Hypothalamus (tissue), 51 donors: ENCODE results near the gene ARHGAP28.

Experiments used
- DNase-seq, 51 donors: peaks; one replicate each; lab custom pipeline; 2025; lab: John Stamatoyannopoulos, UW

ARHGAP28 gene

DNA sequence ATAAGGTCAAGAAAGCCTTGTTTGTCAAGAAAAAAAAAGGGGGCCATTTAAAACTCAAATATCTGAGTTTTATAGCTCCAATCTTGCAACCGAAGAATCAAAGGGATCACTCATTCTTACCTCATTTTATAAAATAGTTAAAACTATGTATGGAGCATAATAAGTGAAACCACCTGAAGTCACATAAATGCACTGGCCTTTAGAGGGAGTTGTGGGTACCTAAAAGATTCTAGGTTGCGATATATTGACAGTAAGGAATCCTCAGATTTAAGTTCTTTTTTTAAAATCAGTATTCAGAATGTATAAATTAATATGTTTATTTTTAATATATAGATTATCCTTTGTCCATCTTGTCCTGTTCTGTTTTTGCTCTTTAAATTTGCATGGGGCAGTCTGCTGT is 3.4 kb downstream of the ARHGAP28 start:
- DNase-seq: no peak

DNA sequence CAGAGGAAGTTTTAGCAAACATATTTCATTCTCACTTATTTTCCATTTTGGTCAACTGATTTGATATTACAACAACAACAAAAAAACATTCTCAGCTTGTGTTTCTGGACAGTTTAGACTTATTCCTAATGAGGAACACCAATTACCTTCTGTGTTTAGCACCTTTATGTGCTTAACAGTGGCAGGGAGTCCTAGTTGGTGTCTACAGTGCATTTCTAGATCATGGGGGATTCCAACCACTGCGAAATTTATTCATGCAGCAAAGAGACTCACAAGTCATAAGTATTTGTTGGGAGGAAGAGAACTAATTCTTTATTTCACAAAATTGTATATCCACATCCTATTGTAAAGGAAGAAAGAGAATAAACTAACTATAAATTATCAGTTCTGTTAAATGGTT is 4.2 kb downstream of the ARHGAP28 start:
- DNase-seq: no peak

DNA sequence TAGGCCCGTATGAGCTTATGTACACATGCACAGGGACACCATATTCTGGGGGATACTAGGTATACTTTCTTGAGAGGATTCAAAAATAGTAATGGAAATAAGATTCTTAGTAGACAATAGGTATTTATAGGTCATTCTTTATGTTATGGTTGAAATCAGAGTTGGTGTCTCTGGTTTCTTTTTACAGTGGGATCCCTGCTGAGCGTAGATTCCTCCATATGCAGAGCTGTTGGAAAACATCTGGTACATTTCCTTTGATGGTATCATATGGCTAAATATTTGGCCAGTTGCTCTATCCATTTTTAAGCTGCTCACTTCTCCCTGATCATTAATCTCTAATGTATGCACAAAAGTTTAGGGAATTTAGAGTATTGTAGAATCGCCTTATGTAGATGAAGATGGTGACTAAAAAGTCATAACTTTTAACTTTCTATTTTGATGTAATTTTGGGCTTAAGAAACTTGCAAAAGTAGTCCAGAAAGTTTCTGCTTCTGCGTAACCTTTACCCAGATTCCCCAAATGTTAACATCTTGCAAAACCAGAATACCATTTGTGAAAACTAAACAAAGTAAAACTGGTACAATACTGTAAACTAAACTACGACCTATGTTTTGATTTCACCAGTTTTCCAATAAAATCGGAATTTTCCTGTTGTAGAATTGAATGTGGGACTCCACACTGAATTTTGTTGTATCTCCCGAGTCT is 5.4 kb downstream of the ARHGAP28 start:
- DNase-seq: no peak

DNA sequence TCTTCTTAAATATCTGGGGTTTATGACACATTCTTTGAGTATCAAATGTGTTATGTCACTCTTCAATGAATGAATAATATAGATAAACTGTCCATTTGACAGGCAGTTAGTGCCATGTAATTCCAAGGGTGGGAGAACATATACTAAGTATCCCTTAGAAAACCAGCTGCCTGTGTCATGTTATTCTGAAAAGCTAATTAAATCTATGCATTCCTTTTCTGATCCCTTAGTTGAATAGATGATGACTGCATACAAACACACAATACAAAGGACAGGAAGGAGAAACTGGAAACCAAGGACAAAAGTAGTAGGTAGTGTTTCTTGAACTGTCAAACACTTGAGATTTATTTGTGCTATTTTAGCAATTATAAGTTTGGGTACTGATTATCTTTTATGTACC is 8.3 kb downstream of the ARHGAP28 start:
- no peak for DNase-seq

DNA sequence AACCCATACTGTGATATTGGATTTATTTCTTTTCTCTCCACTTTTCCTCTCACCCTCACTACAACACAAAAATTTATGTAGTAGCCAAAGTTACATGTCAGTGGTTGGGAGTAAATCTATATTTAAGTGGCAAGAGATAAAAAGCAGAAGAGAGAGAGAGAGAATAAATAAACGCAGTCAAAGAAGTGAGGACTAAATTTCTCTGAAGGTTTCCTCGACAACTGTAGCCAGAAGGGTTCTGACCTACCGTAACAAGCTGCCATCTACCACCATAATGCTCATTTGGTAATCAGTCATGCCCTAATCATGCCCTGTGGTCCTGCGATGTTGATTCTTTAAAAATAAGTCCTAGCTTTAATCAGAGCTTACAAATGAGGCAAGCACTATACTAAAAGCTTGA is 9.1 kb downstream of the ARHGAP28 start:
- DNase-seq: no peak

DNA sequence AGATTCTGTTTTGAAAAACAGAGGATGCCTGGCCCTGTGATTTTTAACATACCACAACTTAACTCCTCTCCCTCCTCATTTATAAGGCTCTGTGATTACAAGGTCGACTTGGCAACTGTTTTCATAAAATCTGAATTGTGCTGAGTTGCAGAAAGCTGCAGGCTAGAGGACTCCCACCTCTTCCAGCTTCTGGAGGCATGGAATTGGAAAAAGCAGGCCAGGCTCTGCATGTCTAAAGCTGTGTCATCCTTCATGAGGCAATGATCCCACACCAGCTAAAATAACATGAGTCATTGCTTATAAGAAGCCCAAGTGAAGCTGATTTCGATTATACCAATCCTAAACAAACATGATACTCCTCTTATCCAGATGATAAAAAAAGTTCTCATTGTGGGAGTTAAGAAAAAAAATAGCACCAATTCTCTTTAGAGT is 11.7 kb downstream of the ARHGAP28 start:
- DNase-seq: no peak

DNA sequence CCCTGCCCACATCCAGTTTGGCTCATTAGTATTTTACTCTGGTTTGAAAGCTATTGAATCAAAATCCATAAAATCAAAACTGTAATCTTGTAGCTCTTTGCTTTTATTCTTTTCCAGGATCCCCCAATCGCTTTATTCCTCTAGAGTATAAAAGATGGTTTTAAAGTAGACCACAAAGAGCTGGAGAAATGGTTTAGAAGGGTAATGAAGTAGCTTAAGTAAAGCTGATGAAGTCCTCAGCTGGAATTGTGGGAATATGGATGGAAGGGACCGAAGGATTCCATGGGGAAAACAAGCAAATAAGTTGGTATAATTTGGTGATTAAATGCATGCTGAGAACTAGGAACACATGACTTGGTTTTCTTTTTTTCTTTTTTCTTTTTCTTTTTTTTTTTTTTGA is 12.3 kb downstream of the ARHGAP28 start:
- no peak for DNase-seq

DNA sequence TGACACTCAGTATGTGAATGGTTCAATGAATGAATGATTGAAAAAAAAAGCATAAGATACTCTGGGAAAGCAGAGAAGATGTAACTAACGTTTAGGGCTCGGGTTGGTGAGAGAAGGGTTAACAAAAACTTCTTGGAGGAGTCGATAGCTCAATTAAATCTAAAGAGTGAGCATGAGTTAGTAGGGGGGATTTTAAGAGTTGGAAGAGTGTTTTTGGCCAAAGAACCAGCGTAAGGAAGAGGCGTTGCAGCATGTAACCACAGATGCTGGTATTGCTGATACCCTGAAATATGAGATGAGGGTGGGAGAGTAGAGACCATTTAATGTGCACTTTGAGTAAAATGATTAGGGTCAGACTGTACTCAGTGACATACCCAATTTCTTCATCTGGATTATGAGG is 14.5 kb downstream of the ARHGAP28 start:
- DNase-seq: no peak

DNA sequence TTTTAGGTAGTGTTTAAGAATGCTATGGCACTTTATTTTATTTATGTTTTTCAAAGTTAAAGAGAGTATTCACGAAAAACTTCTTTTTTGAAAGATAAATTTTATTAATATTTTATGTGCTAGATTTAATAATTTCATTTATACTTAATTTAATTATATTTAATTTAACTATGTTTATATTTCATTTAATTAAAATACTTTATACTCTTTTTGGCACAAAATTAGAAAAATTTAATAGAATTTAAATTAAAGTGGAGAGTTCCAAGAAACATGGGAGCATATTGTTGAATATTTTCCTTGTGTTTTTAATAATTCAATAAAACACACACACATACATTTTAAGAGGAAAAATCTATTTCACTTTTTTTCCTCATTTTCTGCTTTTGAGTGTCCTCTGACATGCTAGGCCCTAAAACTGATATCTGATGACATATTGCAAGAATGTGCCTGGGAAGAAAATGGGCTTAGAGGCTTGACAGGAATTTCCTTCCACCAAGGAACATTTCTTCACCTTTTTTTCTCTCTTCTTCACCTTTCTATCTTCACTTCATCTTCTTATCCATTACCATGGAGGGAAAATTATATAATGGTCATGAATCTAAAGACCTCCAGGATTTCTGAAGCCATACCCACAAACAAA is 15.4 kb downstream of the ARHGAP28 start:
- no peak for DNase-seq

DNA sequence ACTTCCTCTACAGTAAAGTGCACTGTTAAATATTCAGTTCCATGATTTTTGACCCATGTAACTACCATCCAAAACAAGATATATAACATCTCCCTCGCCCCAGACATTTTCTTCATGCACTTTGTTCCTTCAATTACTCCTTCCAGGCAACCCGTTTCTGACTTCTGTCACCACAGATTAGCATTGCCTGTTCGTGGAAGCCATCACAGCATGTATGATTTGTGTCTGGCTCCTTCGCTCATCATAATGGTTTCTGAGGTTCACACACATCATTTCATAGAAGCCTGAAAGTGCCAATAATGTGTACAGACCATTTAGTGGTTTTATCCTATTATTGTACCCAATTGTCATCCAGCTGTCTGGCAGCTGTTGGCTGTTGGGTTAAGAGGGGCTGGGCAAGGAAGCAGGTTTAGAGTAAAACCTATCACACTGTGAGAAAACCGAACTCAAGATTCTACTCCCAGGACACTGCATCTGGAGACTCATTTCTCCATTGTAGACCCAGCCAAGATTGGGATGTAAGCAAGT is 16.1 kb downstream of the ARHGAP28 start:
- DNase-seq: no peak

DNA sequence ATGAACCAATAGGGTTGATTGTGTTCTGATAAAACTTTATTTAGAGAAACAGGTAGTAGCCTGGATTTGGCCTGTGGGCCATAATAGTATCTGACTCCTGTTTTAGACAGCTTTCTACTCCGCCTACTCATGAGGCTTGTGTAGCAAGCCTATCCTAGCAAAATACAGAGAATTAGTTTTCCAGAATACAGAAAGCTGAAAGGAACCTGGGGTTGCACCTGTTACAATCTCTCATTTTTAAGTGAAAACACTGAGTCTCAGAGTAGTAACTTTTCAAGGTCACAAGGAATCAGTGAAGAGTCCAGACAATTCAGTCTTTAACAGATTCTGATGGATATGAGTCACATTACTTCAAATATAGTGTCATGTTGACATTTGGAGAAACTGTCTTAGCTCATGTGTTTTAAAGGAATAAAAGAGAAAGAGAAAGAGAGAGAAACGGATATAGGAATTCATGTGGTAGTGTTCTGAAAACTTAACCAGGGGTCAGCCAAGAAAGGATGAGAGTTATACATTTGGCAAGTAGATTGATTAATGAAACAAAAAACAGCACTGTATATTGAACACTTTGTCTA is 17.0 kb downstream of the ARHGAP28 start:
- DNase-seq: no peak

DNA sequence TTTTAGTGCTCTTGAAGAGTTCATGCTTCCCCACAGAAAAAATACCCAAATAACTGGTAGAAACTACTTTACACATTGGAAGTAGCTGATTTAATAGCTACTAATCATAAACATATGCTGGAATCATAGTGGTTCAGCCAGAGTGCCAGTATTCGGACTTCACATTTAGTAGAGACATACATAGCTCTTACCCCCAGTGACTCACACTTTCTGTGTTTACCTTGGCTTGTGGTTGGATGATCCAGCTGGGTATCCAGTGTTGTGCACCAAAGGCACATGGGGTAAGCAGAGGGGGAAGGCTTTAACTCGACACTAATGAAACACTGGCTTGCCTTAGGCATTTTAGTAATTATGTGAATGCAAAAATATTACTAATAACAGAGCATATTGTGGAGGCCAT is 18.1 kb downstream of the ARHGAP28 start:
- no peak for DNase-seq

DNA sequence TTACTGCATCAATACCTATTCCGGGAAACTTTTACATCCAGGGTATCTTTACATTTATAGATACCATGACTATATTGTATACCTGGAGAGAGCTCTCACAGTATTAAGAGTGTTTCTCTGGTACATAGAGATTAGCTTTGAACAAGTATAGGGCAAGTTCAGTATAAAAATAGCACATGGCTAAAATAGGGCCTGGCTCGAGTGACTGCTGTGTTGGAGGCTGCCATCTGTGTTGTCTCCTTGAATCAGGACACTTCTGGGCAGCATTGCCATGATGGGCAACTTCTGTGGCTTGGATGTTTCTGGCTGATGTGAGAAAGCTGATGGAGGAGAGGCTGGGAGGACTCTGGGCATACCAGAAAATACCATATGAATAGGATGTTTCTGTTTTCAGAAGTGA is 18.7 kb downstream of the ARHGAP28 start:
- DNase-seq: no peak

DNA sequence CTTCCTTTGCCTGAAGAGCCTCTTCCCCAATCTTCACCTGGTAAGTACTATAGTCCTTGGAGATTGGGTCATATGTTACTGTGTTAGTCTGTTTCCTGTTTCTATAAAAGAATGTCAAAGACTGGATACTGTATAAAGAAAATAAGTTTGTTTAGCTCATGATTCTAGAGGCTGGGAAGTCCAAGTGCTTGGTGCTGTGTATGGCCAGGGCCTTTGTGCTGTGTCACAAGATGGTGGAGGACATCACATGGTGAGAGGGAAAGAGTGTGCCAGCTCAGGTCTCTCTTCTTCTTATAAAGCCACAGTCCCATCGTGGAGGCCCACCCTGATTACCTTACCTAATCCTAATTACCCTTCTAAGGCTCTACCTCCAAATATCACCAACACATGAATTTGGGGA is 20.9 kb downstream of the ARHGAP28 start:
- no peak for DNase-seq

DNA sequence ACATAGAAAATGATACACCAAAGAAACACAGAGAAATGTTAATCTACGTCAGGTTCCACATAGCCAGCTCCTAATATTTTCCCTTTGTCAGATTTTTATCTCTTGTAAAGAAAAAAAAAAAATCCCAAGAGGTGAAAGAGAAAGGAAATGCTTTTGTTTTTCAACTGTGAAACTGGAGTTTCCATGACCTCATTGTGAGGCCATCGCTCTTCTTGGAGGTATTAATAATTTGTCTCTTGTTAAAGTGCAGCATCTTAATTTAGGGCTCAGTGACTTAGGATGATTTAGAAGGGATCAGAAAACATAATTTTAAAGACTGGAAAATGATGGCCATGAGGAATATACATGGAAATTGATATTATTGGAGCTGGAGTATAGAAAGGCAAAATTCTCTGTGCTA is 21.7 kb downstream of the ARHGAP28 start:
- no peak for DNase-seq

DNA sequence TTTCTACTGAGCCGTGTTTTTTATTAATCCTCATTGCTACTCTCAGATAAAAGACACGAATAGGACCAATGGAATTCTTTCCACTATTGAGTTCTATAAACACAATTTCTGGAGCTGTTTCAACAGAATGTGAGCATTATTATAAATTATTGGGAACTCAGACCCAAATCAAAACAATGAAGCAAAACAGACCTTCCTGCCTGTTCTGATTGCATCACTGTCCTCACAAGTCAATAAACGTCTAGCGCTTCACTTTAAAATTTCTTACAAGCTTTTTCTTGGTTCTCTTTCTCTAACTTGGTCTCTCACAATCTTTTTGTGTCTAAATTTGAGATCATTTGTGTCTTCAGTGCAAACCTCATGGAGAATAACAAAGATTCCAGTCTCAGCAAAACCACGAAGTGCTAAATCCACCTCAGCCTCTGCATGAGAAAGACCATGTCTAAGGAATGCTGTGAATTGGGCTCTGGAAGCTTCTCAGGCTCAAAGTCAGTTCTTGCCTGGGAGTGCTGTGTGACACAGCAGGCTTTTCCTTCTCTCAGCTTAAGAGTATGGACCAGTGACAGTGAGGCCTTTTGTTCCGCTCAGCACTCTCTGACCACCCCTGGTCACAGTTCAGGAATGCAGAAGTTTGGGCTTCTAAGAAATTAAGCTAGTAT is 22.8 kb downstream of the ARHGAP28 start:
- DNase-seq: no peak

DNA sequence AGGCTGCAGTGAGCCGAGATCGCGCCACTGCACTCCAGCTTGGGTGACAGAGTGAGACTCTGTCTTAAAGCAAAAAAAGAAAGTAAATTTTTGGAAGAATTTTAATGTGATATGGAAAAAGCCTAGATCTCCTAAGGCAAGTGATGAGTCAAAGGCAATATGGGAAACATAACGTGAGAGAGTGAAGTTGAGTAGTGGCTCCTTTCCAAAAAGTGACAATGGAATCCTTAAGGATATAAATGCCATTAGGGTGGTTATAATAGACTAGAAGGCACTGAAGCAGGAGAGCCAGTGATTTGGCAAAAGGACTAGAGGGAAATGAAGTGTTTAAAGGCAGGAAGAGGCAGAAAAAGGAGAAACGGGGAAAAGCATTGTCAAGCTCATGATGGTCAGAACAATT is 25.6 kb downstream of the ARHGAP28 start:
- DNase-seq: no peak

DNA sequence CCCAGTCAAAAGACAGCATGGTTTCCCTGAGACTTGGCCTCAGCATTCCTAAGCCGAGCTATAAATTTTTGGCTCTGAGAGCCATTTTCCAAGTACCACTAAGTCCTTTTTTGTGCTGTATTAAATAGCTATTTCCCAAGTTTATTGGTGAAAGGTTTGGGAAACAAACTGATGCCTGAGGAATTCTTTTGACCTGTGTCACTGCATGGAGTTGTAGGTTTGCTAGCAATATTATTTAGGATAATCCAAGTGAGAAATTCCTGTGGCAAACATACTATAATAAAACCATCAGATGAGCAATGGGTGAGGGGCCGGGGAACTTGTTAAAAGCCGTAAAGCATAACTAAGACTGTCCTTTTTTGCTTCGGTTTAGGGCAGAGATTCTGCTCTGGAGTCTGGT is 28.4 kb downstream of the ARHGAP28 start:
- DNase-seq: no peak

DNA sequence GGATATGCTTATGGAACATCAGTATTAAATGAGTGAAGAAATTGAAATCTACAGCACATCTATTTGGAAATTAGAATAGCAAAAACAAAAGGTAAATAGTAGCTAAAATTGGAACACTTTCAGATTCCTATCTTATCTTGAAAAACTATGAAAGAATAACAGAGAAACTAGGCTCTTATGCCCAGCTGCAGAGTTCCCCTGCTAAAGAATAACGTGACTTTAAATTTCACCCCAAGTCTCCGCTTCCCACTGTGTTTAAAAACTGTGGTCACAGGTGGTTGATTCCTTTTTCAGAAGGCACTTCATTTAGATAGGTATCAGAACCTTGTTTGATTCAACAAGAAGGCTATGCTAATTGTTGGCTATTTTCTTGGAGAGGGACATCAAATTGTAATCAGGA is 30.1 kb downstream of the ARHGAP28 start:
- DNase-seq: no peak

DNA sequence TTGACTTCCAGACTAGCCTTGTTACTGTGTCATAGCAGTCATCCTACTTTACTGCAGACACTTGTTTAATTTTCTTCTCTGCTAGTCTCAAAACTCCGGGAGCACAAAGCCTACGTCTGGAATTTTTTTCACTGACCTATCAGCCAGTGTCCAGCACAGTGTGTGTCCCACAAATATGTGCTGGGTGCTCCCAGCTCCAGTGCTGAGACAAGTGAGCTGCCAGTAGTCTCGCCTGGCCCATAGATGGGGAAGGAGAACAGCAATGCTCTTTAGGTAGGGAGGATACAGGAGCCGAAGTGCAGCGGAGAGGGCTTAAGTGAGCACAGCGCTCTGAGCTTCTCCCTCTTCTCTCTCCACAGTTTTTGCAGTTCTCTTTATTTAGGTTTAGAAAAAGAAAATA is 34.0 kb downstream of the ARHGAP28 start:
- no peak for DNase-seq

DNA sequence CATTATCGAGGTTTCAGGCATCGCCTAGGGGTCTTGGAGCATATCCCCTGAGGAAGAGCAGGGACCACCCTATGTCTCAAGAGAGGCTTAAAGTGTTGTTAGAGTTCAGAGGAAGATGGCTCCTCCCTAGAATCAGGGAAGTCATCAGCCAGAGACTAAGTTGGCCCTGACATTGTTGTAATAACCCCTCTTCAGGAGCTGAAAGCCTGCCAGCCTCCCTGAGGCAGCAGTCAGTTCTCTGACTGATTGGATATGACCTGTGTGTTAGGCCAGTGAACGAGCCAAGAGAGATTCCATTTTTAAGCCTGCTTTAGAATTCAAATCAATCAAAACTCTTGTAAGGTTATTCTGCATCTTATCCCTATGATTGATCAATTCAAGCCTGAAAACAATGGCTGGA is 34.9 kb downstream of the ARHGAP28 start:
- DNase-seq: no peak

DNA sequence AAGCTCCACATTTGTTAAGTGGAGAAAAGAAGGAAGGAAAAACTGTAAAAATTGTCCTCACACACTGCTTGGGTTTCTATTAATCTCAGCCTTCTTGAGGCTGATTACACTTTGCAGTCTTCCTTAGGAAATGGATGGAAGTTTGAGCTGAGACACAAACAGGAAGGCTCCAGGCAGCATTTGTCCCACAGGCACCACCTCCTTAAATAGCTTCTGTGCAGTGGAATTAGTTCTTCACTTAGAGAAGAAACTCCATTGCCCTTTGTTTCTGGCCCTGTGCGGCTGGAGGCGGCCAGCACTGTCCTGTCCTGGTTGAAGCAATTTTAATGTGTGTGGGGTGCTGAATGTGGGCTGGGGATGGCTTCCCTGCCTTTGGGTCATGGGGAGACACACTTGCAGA is 44.3 kb downstream of the ARHGAP28 start:
- no peak for DNase-seq
